Measurements from ENCODE around the gene SHC3.

DNA sequence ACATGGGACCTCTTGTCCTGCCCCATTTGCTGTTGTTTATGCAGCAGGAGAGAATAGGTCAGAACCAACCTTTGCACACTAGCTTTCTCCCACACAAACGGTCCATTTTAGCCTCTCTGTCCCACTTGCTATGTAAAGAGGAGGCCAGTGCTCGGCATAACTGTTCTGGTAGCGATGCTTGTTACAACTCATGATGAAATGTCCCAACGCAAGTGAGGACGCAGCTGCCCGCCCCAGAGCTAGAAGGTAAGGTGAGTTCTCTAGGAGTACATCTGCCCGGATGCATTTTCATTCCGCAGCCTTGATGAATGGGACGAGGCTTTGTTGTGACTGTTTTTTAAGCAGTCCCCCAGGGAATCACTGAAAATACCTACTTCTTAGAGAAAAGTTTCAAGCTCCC, 173.3 kb downstream of the SHC3 start:
- TF ChIP-seq EZH2 (IDR thresholded peaks at IDR 0.05; ENCODE audit: insufficient read depth, poor library complexity, severe bottlenecking) (no peak), EZH2phosphoT487 (IDR thresholded peaks at IDR 0.05; ENCODE audit: insufficient read depth, low read depth) (no peak)
